ENCODE measurements around the gene CAPN7. TPM values are rescaled to one million over a fixed set of nuclear protein-coding genes. Genes with fewer than 3 reads are reported as not detected.

CAPN7 gene
- total RNA-seq, 1 experiment from 2014 or later = 27.7 TPM

- intact Hi-C loops (cut with micrococcal nuclease) = no loop called here
- H2AFZ ChIP-seq (ENCODE audit: low read depth, low read length, poor library complexity, severe bottlenecking) = no peak overlapping the region
- H3K4me2 ChIP-seq (ENCODE audit: low read length) = no peak overlapping the region
- H3K9me3 ChIP-seq (ENCODE audit: control insufficient read depth in 1 of 2, insufficient read depth in 1 of 2, low read depth in 1 of 2, low read length in 2 of 2) = no peaks in the 10 kb centered on the region
- no TSS peak for BruUV-seq (replicated peaks)
- H3K4me3 ChIP-seq (replicated peaks in 1 of 2; ENCODE audit: low read depth in 1 of 2, low read length in 2 of 2) = no peak overlapping the region
- H3K9me2 ChIP-seq (ENCODE audit: insufficient read depth) = no peaks in the 10 kb centered on the region
- ChIA-PET CTCF (interaction anchor here (1.4 kb wide), 1 partner anchor 12 kb away, joined by 6 read pairs; the partner anchor contains the start of gene CAPN7), RAD21 (ENCODE audit: low non-redundant PET in 1 of 2, low total read pairs in 2 of 2, uncharacterized antibody in 2 of 2, unreplicated experiment in 2 of 2) (no interaction called here), POLR2A (no interaction called here)
- peaks cover 17 to 57% of the 10 kb centered on the region in 2 experiments for H3K36me3 ChIP-seq (ENCODE audit: control insufficient read depth in 1 of 2, insufficient read depth in 2 of 2, low read length in 2 of 2)
- no peaks in the 10 kb centered on the region for H3K27me3 ChIP-seq (ENCODE audit: insufficient read depth, low read length)
- no peak overlapping the region for H3K27ac ChIP-seq (ENCODE audit: low read depth, low read length)
- no peak for ATAC-seq
- no peaks in the 10 kb centered on the region for H3K4me1 ChIP-seq (ENCODE audit: control insufficient read depth in 1 of 2, insufficient read depth in 2 of 2, low read length in 2 of 2)
- H3K9ac ChIP-seq (ENCODE audit: low read length) = no peak overlapping the region
- TF ChIP-seq ZNF274 (IDR thresholded peaks at IDR 0.05; ENCODE audit: low read depth, low read length) (no peak), SRF (IDR thresholded peaks at IDR 0.05; ENCODE audit: low read depth) (no peak), JUND (IDR thresholded peaks at IDR 0.05) (no peak), ELF1 (IDR thresholded peaks at IDR 0.05; ENCODE audit: borderline replicate concordance, low read depth) (no peak), CBX3 (IDR thresholded peaks at IDR 0.05; ENCODE audit: low read depth) (no peak), TCF7L2 (IDR thresholded peaks at IDR 0.05; ENCODE audit: borderline replicate concordance, extremely low read depth, insufficient read depth, insufficient read length) (no peak), POLR2A (IDR thresholded peaks at IDR 0.05; ENCODE audit: borderline replicate concordance, extremely low read depth, insufficient read depth, insufficient read length) (no peak), CTCF (IDR thresholded peaks at IDR 0.05 in 2 of 3, conservative IDR thresholded peaks at IDR 0.05 in 1 of 3; ENCODE audit: borderline replicate concordance in 1 of 3, insufficient read depth in 1 of 3, low read depth in 2 of 3, low read length in 2 of 3) (no peak), EGR1 (IDR thresholded peaks at IDR 0.05; ENCODE audit: low read depth) (no peak), EZH2phosphoT487 (IDR thresholded peaks at IDR 0.05; ENCODE audit: borderline replicate concordance) (no peak), ZFX (IDR thresholded peaks at IDR 0.05) (no peak), RAD21 (IDR thresholded peaks at IDR 0.05; ENCODE audit: low read depth) (no peak), POLR2AphosphoS5 (IDR thresholded peaks at IDR 0.05; ENCODE audit: low read depth, low read length) (no peak), EZH2 (IDR thresholded peaks at IDR 0.05) (no peak), YY1 (IDR thresholded peaks at IDR 0.05; ENCODE audit: extremely low read depth, insufficient replicate concordance, low read depth, low read length) (no peak), FOSL1 (IDR thresholded peaks at IDR 0.05; ENCODE audit: low read depth) (no peak)
- TF ChIP-seq, protein P1, sequence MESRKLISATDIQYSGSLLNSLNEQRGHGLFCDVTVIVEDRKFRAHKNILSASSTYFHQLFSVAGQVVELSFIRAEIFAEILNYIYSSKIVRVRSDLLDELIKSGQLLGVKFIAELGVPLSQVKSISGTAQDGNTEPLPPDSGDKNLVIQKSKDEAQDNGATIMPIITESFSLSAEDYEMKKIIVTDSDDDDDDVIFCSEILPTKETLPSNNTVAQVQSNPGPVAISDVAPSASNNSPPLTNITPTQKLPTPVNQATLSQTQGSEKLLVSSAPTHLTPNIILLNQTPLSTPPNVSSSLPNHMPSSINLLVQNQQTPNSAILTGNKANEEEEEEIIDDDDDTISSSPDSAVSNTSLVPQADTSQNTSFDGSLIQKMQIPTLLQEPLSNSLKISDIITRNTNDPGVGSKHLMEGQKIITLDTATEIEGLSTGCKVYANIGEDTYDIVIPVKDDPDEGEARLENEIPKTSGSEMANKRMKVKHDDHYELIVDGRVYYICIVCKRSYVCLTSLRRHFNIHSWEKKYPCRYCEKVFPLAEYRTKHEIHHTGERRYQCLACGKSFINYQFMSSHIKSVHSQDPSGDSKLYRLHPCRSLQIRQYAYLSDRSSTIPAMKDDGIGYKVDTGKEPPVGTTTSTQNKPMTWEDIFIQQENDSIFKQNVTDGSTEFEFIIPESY (IDR thresholded peaks at IDR 0.05; ENCODE audit: extremely low read depth, insufficient replicate concordance, low read length) = no peak
- TF ChIP-seq, protein P2, sequence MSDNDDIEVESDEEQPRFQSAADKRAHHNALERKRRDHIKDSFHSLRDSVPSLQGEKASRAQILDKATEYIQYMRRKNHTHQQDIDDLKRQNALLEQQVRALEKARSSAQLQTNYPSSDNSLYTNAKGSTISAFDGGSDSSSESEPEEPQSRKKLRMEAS (IDR thresholded peaks at IDR 0.05) = no peak
- TF ChIP-seq, protein P3, sequence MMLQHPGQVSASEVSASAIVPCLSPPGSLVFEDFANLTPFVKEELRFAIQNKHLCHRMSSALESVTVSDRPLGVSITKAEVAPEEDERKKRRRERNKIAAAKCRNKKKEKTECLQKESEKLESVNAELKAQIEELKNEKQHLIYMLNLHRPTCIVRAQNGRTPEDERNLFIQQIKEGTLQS (IDR thresholded peaks at IDR 0.05) = no peak
- TF ChIP-seq, protein P4, sequence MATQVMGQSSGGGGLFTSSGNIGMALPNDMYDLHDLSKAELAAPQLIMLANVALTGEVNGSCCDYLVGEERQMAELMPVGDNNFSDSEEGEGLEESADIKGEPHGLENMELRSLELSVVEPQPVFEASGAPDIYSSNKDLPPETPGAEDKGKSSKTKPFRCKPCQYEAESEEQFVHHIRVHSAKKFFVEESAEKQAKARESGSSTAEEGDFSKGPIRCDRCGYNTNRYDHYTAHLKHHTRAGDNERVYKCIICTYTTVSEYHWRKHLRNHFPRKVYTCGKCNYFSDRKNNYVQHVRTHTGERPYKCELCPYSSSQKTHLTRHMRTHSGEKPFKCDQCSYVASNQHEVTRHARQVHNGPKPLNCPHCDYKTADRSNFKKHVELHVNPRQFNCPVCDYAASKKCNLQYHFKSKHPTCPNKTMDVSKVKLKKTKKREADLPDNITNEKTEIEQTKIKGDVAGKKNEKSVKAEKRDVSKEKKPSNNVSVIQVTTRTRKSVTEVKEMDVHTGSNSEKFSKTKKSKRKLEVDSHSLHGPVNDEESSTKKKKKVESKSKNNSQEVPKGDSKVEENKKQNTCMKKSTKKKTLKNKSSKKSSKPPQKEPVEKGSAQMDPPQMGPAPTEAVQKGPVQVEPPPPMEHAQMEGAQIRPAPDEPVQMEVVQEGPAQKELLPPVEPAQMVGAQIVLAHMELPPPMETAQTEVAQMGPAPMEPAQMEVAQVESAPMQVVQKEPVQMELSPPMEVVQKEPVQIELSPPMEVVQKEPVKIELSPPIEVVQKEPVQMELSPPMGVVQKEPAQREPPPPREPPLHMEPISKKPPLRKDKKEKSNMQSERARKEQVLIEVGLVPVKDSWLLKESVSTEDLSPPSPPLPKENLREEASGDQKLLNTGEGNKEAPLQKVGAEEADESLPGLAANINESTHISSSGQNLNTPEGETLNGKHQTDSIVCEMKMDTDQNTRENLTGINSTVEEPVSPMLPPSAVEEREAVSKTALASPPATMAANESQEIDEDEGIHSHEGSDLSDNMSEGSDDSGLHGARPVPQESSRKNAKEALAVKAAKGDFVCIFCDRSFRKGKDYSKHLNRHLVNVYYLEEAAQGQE (IDR thresholded peaks at IDR 0.05; ENCODE audit: low read depth) = no peak
- H4K20me1 ChIP-seq (ENCODE audit: insufficient read depth) = no peaks in the 10 kb centered on the region
- H3K79me2 ChIP-seq (ENCODE audit: insufficient read depth, low read length) = no peaks in the 10 kb centered on the region
- no peak for DNase-seq (ENCODE audit: low read depth, low spot score)
These were observed 11.8 kb downstream of the CAPN7 start for GRCh38 chr3:15217841-15218267.
